Endothelial cell of umbilical vein (primary cell): ENCODE measurements around the gene MKKS. TPM values are rescaled to one million over a fixed set of nuclear protein-coding genes. Genes with fewer than 3 reads are reported as not detected.
A peak's percentile ranks its signal among the peaks of the same experiment; 100 is the strongest.

Experiments used
- BruUV-seq: library from RNA; stranded (reverse); fragments of 400-500 nt; replicated peaks from 2 replicates; lab custom pipeline; 2021; lab: Mats Ljungman, UMichigan
- CTCF ChIA-PET: fragments of 300-600, 350-600 bp; sonication (Branson Sonifier 250); formaldehyde crosslinking; loops from one replicate; lab custom pipeline; 2021; ENCODE audit warnings: antibody characterized with exemption, inconsistent platforms; lab: Charles Lee
- POLR2A ChIA-PET: fragments of 300-600, 350-600 bp; sonication (Branson Sonifier 250); formaldehyde crosslinking; loops from one replicate; lab custom pipeline; 2021; ENCODE audit warnings: antibody characterized with exemption, inconsistent platforms; lab: Charles Lee
- DNase-seq: peaks from one replicate; pipeline ENCODE4 v3.0.0-alpha.2; 2011; ENCODE audit warnings: low read depth, low spot score
- FAIRE-seq: peaks from 2 replicates; lab custom pipeline; 2011; peaks lifted over from hg19 to GRCh38; lab: Jason Lieb, UNC
- H2AFZ ChIP-seq: 2 replicates; pipeline ENCODE4 v1.6.0; 2012; ENCODE audit warnings: low read depth, low read length, control low read depth, inconsistent platforms
- H3K27ac ChIP-seq: 2 replicates; pipeline ENCODE4 v1.5.1; 2011; ENCODE audit warnings: low read depth, mild to moderate bottlenecking, control low read depth, low read length, moderate library complexity; ENCODE audit not compliant: insufficient read depth
- H3K27me3 ChIP-seq, 2 experiments: 2 replicates each; pipeline versions ENCODE4 v1.6.0 to v1.6.1; 2011; ENCODE audit warnings: low read length in 2 of 2, mixed read lengths in 1 of 2; ENCODE audit not compliant: control insufficient read depth in 2 of 2, insufficient read depth in 2 of 2
- H3K36me3 ChIP-seq, 2 experiments: 2 replicates in 1 of 2; 3 replicates in 1 of 2; pipeline ENCODE4 v1.5.1; 2011; ENCODE audit warnings: low read length in 2 of 2, mild to moderate bottlenecking in 1 of 2, moderate library complexity in 1 of 2; ENCODE audit not compliant: control insufficient read depth in 2 of 2, insufficient read depth in 2 of 2; ENCODE audit errors: extremely low read depth in 1 of 2
- H3K4me1 ChIP-seq: 3 replicates; pipeline ENCODE4 v1.5.1; 2011; ENCODE audit warnings: mild to moderate bottlenecking, low read length; ENCODE audit not compliant: control insufficient read depth, insufficient read depth; ENCODE audit errors: extremely low read depth
- H3K4me2 ChIP-seq: 2 replicates; pipeline ENCODE4 v1.6.1; 2011; ENCODE audit warnings: low read length, control low read depth, mixed read lengths; ENCODE audit not compliant: insufficient read depth
- H3K4me3 ChIP-seq, 3 experiments: fragments of 200-600 bp in 1 of 3; sonication (generic), shearing (Covaris generic) in 1 of 3; replicated peaks in 1 of 3; 2 replicates each; pipeline ENCODE4 v1.5.1; 2011 to 2016; ENCODE audit warnings: control low read depth in 3 of 3, low read length in 3 of 3, mild to moderate bottlenecking in 2 of 3, inconsistent platforms in 1 of 3, low read depth in 1 of 3, moderate library complexity in 1 of 3; ENCODE audit not compliant: insufficient read depth in 1 of 3
- H3K79me2 ChIP-seq: 2 replicates; pipeline ENCODE4 v1.6.0; 2012; ENCODE audit warnings: low read length, inconsistent platforms; ENCODE audit not compliant: control insufficient read depth, insufficient read depth
- H3K9ac ChIP-seq: replicated peaks from 2 replicates; pipeline ENCODE3; 2011; ENCODE audit warnings: low read length, control low read depth; ENCODE audit not compliant: insufficient read depth; ENCODE audit errors: extremely low read depth
- H3K9me1 ChIP-seq: replicated peaks from 3 replicates; pipeline ENCODE4 v1.6.0; 2011; ENCODE audit warnings: mild to moderate bottlenecking, low read length; ENCODE audit not compliant: control insufficient read depth, insufficient read depth; ENCODE audit errors: extremely low read depth
- H3K9me3 ChIP-seq: replicated peaks from 2 replicates; pipeline ENCODE4 v1.5.1; 2012; ENCODE audit warnings: low read length, inconsistent platforms; ENCODE audit not compliant: control insufficient read depth, insufficient read depth
- H4K20me1 ChIP-seq: replicated peaks from 2 replicates; pipeline ENCODE3; 2011; ENCODE audit warnings: mild to moderate bottlenecking, low read length; ENCODE audit not compliant: control insufficient read depth, insufficient read depth; ENCODE audit errors: extremely low read depth
- CTCF ChIP-seq, 2 donors: IDR thresholded peaks; 1 replicate in 1 of 2; 2 replicates in 1 of 2; pipeline ENCODE4 v1.5.1; 2011; ENCODE audit warnings: low read length in 2 of 2, mild to moderate bottlenecking in 2 of 2, moderate library complexity in 2 of 2, control low read depth in 1 of 2, inconsistent platforms in 1 of 2, low read depth in 1 of 2; ENCODE audit not compliant: insufficient read depth in 1 of 2; ENCODE audit errors: extremely low read depth in 1 of 2
- EZH2 ChIP-seq: IDR thresholded peaks from 2 replicates; pipeline ENCODE4 v1.6.1; 2012; ENCODE audit warnings: borderline replicate concordance, low read depth, mild to moderate bottlenecking, moderate library complexity, low read length, inconsistent platforms; ENCODE audit not compliant: severe bottlenecking
- JUN ChIP-seq: IDR thresholded peaks from 2 replicates; pipeline ENCODE4 v1.6.1; 2011; ENCODE audit warnings: borderline replicate concordance, low read depth; ENCODE audit not compliant: insufficient read length, insufficient read depth
- MAX ChIP-seq: IDR thresholded peaks from 2 replicates; pipeline ENCODE4 v1.6.1; 2011; ENCODE audit not compliant: insufficient read depth, insufficient read length
- MYC ChIP-seq: IDR thresholded peaks from one replicate; pipeline ENCODE4 v1.6.1; 2011; ENCODE audit warnings: mild to moderate bottlenecking, low read depth, low read length
- POLR2A ChIP-seq: IDR thresholded peaks from 2 replicates; pipeline ENCODE4 v1.6.1; 2012; ENCODE audit warnings: low read depth, mild to moderate bottlenecking, control low read depth, low read length
- POLR2AphosphoS5 ChIP-seq: IDR thresholded peaks from 2 replicates; pipeline ENCODE4 v1.6.1; 2012; ENCODE audit warnings: low read depth, mild to moderate bottlenecking, control low read depth, low read length, moderate library complexity; ENCODE audit not compliant: insufficient read depth
- dilution Hi-C: fragments of 300-500 bp; cut with MboI; formaldehyde crosslinking; loops from one replicate; pipeline ENCODE4 v1.15.0; 2019; ENCODE audit warnings: low sequenced_read_pairs; ENCODE audit not compliant: extremely low pct_ligation_motif_present
- intact Hi-C: fragments of 100-400 bp; cut with micrococcal nuclease; formaldehyde crosslinking; loops from one replicate; pipeline ENCODE4 v1.10.0; 2022
- polyA plus RNA-seq, 4 experiments: library from polyadenylated mRNA; depleted of rRNA in 3 of 4; stranded (reverse) in 3 of 4; unstranded in 1 of 4; fragments of >200 nt; gene quantifications; 2 replicates each; pipeline versions ENCODE4 v1.2.1 to v1.2.3, GENCODE V29; 2011 to 2012; ENCODE audit warnings: missing spikeins in 1 of 4
- total RNA-seq: library from RNA; stranded (reverse); gene quantifications from 2 replicates; pipeline ENCODE4 v1.2.3, GENCODE V29; 2021

The MKKS gene
- total and polyA plus RNA-seq, 2 donors (not counting 3 experiments of a cell fraction or from before 2014, with no cell fraction given): 7.9 to 10.5 TPM

- Histone ChIP-seq H3K79me2 (peaks cover 3% of the 10 kb centered on the region), H4K20me1 (no peaks in the 10 kb centered on the region), H3K36me3 (peaks cover 0 to 2% of the 10 kb centered on the region in 2 experiments), H3K9me3 (no peaks in the 10 kb centered on the region), H3K4me3 (no peak overlapping the region), H3K27me3 (no peaks in the 10 kb centered on the region), H3K9ac (no peak overlapping the region), H3K4me1 (peaks cover 20% of the 10 kb centered on the region), H3K4me2 (no peak overlapping the region), H3K27ac (no peak overlapping the region), H2AFZ (no peak overlapping the region), H3K9me1 (no peaks in the 10 kb centered on the region)
- dilution Hi-C loops (no loop called here), intact Hi-C loops (no loop called here)
- no TSS peak for BruUV-seq
- CTCF ChIA-PET: interaction anchor here (0.5 to 2.1 kb wide), 15 partner anchors 9 to 796 kb away, joined by 3 to 13 read pairs (median 4); no protein-coding TSS in a partner anchor
- FAIRE-seq: peak; percentile 59
- POLR2A ChIA-PET: no interaction called here
- no peak for TF ChIP-seq MYC
- TF ChIP-seq CTCF (IDR thresholded peaks at IDR 0.05; ENCODE audit: extremely low read depth in 1 of 2, insufficient read depth in 1 of 2, low read depth in 1 of 2, low read length in 2 of 2): peak in 1 of 2 donors; percentile 7
- DNase-seq: peak; percentile 37
Measured at GRCh38 chr20:10412591-10413408, 21.2 kb downstream of the MKKS start.

- BruUV-seq: no TSS peak
- Histone ChIP-seq H3K36me3 (peaks cover 0 to 2% of the 10 kb centered on the region in 2 experiments), H3K4me3 (no peak overlapping the region), H3K9me1 (no peaks in the 10 kb centered on the region), H3K27ac (no peak overlapping the region), H3K4me2 (no peak overlapping the region), H2AFZ (no peak overlapping the region), H3K27me3 (no peaks in the 10 kb centered on the region), H4K20me1 (no peaks in the 10 kb centered on the region), H3K9ac (no peak overlapping the region), H3K4me1 (peaks cover 20% of the 10 kb centered on the region), H3K79me2 (peaks cover 3% of the 10 kb centered on the region), H3K9me3 (no peaks in the 10 kb centered on the region)
- dilution Hi-C loops (no loop called here), intact Hi-C loops (no loop called here)
- TF ChIP-seq MAX (no peak), JUN (no peak), EZH2 (no peak), POLR2AphosphoS5 (no peak), POLR2A (no peak), CTCF (IDR thresholded peaks at IDR 0.05; ENCODE audit: extremely low read depth in 1 of 2, insufficient read depth in 1 of 2, low read depth in 1 of 2, low read length in 2 of 2) (no peak)
- DNase-seq (no peak), FAIRE-seq (no peak)
- ChIA-PET CTCF (interaction anchor here (0.9 to 1.4 kb wide), 2 partner anchors 52 to 321 kb away, joined by 3 read pairs; no protein-coding TSS in a partner anchor), POLR2A (no interaction called here)
Measured at GRCh38 chr20:10411673-10412072, 22.3 kb downstream of the MKKS start.
